ENCODE data around the gene CEP43.
A peak's percentile ranks its signal among the peaks of the same experiment; 100 is the strongest.
"Not testable (repeated sequence)": the region's sequence is repeated elsewhere in the genome, so short reads cannot be mapped to it uniquely, and the experiment has no call there.

The CEP43 gene, protein sequence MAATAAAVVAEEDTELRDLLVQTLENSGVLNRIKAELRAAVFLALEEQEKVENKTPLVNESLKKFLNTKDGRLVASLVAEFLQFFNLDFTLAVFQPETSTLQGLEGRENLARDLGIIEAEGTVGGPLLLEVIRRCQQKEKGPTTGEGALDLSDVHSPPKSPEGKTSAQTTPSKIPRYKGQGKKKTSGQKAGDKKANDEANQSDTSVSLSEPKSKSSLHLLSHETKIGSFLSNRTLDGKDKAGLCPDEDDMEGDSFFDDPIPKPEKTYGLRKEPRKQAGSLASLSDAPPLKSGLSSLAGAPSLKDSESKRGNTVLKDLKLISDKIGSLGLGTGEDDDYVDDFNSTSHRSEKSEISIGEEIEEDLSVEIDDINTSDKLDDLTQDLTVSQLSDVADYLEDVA

DNA sequence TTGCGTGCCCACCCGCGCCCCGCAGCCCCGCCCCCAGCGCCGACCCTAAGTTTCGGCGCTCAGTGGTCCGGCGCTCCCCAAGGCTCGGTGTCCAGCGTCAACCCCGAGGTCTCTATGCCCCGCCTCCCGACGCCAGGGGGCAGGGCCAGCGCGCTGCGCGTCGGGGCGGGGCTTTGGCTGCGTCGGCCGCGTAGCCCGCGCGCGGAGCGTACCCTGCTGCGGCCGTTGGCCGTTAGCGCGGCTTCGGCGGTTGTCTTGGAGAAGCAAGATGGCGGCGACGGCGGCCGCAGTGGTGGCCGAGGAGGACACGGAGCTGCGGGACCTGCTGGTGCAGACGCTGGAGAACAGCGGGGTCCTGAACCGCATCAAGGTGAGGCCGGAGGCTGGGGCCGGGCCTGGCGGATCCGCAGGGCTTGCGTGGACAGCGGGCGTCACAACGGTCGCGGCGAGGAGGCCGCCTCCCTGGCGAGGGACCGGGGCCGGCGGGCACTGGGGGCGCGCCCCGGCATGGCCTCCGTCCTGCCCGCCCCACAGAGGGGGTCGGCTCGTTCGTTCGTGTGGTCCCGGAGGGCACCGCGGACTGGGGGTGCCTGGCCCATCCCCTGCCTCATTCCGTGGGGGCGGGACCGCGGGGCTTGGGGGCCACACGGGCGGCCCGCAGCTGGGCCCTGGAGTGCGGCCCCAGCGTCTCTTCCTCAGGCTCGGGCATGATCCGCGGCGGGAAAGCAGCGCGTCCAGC, at the start of gene CEP43:
TSS of gene CEP43 (plus strand) at position 253 of the 739 bp plus-strand sequence. CDS start at position 269, 16 bp downstream.
- peak; percentile 97 for DNase-seq (ENCODE audit: low spot score)

DNA sequence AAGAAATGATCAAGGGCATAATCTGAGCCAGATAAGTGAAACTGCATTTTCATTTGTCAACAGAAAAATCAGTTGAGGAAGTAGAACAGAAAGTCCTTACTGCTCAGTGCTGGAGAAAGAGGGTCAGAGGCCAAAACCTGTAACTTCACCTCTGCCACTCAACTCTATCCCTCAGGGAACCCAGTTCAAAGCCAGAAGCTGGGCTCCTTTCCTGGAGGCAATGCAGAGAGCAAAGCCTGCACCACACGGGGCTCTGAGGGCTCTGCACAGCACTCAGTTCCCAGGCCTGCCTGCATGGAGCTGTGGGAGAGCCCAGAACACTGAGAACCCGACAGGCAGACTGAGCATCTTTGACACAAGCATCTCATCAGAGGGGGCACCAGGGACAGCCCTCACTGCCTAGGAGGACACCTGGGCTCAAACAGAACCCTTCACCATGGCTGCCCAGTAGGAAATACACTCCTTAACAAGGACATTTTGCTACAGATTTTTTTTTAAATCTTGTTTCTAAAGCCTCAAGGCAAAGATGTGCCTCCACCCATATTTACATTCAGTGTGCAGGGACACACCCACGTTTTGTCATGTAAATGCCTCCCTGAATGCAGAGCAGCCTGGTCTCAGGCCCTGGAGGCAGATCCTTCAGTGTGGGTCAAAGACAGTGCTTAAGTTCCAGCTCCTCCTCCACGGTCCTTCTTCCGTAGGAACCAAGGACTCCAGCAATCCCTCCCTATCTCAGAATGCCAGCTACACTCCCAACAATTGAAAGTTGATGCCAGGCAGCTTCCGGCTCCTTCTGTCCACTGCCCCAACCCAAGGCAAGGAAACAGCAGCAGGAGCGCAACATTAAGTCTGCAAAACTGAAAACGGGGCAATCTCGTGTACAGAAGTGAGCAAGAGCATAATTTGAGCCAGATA, 49.4 kb upstream of the CEP43 start:
- DNase-seq (ENCODE audit: low spot score): no peak

DNA sequence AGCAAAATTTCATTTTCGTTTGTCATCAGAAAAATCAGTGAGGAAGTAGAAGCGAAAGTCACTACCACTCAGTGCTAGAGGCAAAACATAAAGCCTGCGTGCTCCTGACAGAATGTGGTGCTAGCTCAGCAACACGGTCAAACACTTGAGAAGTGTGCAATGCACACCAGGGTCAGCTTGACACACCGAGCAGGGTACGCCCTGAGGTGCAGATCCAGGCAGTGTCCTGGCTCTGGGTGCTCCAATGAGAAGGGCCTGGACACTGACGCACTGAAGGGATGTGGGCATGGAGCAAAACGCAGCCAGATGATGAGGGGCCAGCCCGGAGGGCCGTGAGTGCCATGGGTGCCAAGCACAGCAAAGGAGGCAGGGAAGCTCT, 48.8 kb upstream of the CEP43 start:
- DNase-seq (ENCODE audit: low spot score): no peak

DNA sequence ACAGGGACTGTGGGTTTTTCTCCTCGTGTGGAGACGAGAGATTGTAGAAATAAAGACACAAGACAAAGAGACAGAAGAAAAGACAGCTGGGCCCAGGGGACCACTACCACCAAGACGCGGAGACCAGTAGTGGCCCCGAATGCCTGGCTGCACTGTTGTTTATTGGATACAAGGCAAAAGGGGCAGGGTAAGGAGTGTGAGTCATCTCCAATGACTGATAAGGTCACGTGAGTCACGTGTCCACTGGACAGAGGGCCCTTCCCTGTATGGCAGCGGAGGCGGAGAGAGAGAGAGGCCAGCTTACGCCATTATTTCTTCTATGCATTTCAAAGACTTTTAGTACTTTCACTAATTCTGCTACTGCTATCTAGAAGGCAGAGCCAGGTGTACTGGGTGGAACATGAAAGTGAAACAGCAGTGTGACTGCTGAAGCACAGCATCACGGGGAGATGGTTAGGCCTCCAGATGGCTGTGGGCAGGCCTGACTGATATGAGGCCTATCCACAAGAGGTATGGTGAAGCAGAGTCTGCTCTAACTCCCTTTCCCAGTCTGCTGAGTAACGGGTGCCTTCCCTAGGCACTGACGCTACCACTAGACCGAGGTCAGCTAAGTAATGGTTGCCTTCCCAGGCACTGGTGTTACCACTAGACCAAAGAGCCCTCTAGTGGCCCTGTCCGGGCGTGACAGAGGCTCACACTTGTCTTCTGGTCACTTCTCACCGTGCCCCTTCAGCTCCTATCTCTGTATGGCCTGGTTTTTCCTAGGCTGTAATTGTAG, 48.1 kb upstream of the CEP43 start:
- DNase-seq (ENCODE audit: low spot score): not testable (repeated sequence)

DNA sequence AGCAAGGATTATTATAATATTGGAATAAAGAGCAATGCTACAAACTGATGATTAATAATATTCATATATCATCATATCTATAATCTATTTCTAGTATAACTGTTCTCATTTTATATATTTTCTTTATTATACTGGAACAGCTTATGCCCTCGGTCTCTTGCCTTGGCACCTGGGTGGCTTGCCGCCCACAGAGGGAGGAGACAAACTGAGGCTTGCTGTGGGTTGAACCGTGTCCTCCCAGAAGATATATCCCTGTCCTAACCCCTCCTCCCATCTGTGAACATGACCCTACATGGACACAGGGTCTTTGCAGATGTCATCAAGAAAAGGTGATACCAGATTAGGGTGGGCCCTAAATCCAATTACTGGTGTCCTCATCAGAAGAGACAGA, 47.5 kb upstream of the CEP43 start:
- DNase-seq (ENCODE audit: low spot score): no peak

DNA sequence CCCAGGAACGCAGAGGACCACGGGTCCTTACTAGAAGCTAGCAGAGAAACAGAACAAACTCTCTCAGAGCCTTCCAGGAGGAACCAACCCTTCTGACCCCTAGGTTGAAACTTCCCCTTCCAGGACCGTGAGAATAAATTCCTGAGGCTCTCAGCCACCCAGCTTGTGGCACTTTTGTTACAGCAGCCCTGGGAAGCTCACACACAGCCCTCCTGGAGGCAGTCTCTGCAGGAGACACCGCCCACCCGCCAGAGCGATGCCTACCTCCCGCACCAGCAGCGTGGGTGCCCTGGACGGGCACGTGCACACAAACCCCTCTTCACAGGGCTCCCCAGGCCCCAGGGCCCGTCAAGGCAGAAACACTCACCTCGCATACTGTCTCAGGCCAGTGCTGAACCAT, 47.1 kb upstream of the CEP43 start:
- no peak for DNase-seq (ENCODE audit: low spot score)

- DNase-seq (ENCODE audit: low spot score): no peak
Observed at GRCh38 chr6:166952567-166953486, 46.4 kb upstream of the CEP43 start.

DNA sequence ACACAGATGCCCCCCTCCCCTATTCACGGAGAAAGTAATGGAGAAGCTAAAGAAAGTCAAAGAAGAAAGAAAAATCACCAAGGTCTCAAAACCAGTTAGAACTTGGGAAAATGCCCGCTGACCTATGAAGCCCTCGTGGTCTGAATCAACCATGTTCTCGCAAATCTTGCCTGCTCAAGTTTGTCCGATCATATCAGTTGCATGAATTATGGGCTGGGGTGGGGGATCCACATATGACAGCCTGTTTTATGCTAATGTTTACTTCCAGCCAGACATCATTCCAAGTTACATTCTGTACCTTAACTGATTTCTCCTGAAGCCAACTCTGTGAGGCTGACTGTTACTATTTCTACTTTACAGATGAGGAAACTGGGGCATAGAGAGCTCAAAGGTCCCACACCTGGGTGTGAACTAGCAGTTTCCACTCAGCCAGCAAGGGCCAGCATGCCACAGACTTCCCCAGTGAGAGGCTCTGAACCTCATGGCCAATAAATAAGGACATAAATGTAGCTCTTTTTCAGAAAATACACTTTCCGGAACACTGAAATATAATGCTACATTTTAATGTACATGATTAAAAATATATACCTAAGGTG, 45.0 kb upstream of the CEP43 start:
- no peak for DNase-seq (ENCODE audit: low spot score)

DNA sequence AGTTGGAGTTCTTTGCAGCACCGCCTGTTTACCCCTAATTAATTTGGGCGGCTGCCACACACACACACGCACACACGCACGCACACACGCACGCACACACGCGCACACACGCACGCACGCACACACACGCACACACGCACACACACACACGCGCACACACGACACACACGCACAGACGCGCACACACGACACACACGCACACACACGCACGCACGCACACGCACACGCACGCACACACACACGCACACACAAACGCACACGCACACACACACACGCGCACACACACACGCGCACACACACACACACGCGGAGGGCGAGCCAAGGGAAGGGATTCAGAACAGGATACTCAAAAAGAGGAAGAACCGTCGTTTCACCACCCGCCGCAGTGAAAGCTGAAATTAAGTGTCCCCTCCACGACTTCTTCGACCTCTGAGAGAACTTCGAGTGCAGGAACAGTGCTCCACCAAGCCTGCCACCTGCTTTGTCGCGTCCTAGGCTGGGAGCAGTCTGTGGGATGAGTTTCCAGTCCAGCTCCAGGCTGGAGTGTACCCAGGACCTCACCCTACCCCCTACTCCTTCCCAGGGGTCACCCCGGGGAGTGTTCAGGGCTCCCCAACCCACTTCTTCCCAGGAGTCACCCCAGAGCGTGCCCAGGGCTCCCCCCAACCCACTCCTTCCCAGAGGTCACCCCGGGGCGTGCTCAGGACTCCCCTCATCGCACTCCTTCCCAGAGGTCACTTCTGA, 43.9 kb upstream of the CEP43 start:
- no peak for DNase-seq (ENCODE audit: low spot score)

DNA sequence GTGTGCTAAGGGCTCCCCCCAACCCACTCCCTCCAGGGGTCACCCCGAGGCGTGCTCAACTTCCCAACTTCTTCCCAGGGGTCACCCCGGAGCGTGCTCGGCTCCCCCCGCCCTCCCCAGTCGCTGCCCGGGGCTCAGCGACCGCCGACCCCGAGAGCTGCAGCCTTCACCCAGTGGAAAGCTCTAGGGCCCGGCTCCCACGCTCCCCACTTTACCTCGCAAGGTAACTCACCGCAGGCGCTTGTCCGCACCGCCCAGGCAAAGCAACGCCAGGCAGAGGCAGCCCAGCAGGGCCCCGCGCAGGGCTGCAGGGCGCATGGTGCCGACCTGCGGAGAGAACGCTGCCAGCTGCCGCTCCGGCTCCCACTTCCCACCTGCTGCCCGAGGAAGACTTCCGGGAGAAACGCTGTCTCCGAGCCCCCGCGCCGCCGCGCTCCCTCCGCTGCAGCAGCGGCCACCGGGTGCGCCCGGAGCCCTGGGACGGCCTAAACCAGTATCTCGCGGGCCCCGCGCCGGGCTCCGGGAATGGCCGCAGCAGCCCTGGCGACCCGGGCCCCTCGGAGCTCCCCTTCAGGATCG, 43.2 kb upstream of the CEP43 start:
- DNase-seq (ENCODE audit: low spot score): no peak

DNA sequence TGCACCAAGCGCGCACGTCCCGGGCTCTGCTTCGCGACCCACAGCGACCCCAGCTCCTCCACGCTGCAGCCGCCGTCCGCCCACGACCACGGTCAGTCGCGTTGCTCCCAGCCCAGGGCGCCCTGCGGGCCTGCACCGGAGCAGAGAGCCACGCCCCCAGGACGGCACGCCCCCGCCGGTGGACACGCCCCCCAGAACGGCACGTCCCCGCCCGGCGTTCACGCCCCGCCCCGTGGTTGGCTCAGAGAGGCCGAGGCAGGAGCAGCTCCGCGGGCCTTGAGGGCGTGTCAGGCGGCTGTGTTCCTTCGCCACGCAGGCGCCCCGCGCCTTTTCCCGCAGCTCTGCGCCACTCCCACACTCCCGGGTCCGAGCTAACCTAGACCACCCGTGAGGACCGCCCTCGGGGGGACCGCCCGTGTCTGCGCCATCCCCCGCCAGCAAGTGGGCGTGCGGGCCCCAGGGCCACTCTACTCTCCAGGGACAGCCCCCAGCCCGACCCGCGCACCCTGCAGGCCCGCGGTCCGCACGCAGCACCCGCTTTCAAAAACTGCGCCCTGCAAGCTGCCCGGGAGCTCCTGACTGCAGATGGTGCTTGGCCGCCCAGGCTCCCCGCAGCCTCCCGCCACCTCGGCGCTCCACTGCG, 42.6 kb upstream of the CEP43 start, which contains the start of gene RNASET2:
TSS of gene RNASET2 (minus strand) at position 107 of the 643 bp plus-strand sequence. CDS start 368 bp downstream, outside the sequence.
- DNase-seq (ENCODE audit: low spot score): peak; percentile 90

DNA sequence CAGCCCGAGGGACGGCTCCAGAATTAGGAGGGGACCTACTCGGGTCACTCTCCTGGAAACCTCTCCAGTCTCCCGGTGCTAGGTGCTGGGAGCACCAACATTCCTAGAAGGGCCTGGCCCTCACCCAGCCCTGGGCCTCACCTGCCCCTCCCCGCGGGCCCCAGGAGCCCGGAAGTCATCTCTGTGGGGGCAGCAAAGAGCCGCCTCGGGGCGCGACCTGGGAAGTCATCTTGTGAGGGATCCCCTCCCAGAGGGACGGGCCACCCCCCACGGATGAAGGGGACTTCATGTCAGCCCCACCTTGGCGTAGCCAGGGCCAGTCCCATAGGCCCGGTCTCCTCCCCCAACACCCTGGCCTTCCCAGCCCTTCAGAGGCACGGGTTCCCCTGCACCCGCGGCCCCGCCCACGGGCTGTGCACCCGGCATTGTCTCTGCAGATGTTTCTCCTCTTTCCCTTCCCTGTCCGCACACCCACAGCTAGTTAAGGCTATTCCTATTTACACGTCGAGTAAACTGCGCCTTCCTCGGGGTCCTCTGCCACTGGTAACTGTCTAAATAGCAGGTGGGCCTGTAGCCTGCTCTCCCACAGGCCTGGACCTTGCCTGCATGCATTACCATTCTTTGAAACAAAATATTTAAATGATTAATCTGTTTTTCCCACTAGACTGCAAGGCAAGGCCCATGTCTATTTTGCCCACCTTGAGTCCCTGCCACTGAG, 42.0 kb upstream of the CEP43 start:
- no peak for DNase-seq (ENCODE audit: low spot score)

- DNase-seq (ENCODE audit: low spot score): no peak
Observed at GRCh38 chr6:166957805-166958076, 41.5 kb upstream of the CEP43 start.

DNA sequence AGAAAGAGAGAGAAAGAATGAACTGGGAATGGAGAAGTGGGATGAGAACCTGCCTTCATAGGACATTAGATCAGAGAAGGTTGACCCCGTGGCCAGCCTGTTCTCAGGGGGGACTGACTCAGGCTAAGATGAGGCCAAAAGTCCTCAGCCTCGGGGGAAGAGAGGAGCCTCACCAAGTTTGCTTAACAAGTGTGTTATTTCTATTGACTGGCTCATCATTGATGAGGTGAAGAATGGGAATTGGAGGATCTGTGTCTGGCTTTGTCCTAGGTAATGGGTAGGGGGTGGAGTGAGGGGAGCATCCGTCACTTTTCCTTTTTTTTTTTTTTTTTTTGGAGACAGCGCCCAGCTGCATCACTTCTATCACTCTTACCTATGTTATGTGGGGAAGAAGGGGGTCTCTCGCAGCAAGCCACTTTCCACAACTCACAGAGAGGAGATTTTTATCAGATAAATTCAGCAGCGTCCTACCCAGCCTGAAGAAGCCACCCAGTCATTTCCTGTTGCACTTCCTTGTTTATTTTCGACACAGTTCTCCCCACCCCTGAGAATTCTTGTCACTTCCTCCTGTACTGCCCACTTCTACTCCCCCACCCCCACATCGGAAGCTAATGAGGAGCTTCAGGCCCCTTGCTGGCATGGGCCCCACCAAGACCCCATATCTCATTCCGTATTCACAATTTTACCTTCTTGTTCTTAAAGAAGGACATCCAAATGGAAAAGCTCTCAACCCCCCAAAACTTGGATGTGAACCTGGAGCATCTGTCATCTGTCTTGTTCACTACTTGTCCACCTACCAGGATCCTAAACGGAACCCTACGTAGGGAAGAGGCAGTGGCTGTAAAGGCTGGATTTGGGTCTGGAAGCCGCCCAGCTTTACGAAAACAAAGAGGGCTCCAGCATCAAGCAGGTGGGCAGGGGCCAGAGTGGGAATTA, 40.0 kb upstream of the CEP43 start:
- no peak for DNase-seq (ENCODE audit: low spot score)

GRCh38 chr6:166959911-166960608, 39.1 kb upstream of the CEP43 start:
- no peak for DNase-seq (ENCODE audit: low spot score)

GRCh38 chr6:166960609-166960978, 38.6 kb upstream of the CEP43 start:
- no peak for DNase-seq (ENCODE audit: low spot score)

Measured in putamen (tissue), 1 donor.